GM19328 (cell line): ENCODE results near the gene DNAJC30.

Experiments
- ATAC-seq: cut with Tn5 transposase; IDR thresholded peaks from one replicate; pipeline ENCODE4 v1.9.1; 2021; ENCODE audit warnings: mild to moderate bottlenecking, moderate library complexity; ENCODE audit not compliant: unreplicated experiment

DNAJC30 gene

DNA sequence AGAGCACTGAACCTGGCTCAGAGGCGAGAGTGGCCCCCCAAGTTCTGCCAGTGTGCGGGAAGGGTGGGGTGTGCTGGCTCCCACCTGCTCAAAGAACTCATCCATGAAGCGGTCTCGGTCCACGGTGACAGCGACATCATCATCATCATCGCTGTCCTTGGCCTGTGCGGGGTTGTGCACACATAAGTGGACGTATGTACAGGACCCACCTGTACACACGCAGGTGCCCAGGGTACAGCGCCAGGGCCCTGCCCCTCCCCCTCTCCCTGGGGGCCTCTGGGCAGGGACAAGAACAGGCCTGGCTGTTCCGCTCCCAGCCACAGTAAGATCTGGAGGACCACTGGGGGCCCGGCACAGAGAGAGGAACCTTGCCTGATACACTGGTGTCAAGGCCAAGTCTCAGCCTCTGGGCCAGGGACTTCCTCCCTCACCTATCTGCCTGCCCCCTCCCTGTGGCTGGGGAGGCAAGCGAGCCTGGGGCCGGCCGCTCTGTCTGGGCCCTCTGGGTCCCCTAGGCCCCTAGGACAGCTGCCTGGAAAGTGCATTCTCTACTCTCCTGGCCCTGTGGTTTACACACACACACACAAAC lies 25.8 kb upstream of the DNAJC30 start:
- ATAC-seq, result no peak

DNA sequence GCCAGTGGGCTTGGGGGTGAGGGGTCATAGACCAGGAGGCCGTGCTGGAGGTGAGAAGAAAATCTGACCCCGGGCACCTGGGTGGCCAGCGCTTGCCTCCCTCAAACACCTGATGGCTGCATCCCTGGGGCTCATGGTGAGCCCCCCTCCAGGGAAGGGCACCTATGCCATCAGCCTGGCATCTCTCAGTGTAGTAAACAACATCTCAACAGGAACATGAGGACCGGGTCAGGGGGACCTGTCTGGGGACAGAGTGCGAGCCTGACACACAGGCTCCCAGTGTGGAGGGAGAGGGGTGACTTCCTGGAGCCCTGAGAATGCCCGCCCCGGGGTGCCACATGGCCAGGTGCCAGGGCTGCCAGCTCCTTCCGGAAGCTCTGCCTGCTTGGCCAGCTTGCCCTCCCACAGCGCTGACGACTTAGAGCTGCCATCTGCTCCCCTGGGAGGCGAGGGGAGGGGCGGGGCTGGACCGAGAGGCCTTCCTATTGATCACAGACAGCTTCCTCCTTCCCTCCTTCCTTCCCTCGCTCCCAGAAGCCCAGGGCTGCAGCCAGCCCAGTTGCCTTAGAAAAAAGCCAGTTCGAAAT lies 23.9 kb upstream of the DNAJC30 start:
- no peak for ATAC-seq

DNA sequence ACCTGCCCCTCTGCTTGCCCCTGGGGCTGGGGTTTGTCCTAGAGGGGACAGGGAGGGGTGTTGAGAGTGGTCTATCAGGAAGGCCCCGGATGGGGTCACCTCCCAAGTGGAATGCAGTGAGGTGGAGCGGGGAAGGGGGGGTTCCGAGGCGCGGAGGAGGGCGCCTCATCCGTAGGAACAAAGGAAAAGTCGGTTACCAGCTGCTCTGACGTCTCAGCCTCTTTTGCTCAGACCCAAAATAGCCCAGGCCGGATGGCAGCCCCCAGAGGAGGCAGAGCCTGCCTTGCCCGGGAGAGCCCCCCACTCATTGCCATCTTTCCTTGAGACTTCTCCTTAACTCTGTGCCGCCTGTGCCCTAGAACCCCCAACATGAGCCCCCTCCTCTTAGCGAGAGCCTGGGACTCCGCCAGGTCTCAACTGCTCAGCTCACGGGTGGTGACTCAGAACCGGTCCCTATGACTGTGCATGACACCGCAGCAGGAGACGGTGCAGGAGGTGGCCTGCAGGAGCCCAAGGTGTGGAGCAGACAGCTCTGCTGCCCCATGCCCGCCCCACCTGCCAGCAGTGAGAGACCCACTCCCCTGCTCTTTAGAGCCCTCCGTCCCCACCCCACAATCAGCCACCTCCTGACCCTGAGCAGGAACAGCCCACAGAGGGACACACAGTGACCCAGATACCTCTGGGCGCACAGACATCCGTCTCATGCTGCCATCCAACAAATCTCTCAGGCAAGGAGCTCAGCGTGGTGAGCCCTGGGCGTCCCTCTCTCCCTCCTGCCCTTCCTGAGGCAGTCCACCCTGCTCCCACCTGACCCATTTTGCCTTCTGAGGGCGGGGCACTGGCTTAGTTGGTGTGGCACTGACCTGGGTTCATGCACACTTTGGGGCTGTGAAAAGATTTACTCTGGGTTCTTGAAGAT lies 23.1 kb upstream of the DNAJC30 start:
- no peak for ATAC-seq

DNA sequence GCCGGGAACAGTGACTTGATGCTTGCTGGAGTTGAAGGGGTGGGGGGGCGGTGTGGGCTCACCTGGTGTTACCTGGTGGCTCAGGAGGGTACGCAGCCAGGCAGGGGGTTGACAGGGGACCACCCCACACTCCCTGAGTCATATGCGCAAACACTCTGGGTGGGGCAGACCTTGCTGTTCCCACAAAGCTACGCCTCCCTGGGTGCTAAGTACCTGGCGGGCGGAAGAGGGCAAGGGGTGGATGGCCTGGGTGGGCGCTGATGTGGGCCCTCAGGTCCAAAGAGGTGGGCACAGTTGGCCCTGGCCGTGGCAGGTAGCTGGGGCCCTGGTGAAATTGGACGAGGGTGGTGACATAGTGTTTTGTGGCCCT lies 22.3 kb upstream of the DNAJC30 start:
- no peak for ATAC-seq

DNA sequence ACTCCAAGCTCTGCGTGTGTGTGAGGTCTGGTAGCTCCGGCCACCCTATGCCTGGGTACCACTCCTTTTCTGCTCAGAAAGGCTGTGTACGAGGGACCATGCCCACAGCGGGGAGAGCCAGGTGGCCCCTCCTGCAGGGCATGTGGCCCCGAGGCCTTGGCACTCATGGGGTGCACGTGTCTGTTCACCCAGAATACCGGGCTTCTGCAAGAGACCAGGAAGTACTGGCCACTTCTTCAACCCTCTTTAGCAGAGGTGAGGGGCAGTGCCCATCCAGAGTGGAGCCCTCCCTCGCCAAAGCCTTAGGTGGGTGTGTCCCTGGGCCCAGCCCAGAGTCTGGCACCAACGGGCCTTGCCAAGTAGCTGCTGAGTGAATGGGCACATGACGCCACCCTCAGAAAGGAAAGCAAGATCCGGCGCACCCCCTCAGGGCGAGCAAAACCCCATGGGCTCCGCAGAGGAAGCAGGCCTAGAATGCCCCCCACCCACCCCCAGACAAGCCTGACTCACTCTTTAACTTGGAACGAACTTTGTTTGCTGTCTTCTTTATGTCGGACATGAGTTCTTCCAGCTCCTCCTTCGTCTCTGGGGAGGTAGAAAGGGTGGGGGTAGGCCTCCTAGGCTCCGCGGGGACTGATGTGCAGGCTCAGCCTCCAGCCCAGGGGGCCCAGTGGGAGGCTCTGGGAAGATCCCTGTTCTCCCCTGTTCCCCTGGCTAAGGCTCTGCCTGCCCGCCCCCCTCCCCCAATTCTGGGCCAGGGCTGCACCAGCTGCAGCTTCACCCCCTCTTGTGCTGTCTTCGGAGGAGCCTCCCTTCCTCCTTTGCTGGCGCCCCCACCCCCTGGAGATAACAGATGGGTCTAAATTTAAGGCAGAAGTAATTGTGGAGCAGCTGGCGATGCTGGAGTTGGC lies 21.6 kb upstream of the DNAJC30 start:
- ATAC-seq, result no peak

DNA sequence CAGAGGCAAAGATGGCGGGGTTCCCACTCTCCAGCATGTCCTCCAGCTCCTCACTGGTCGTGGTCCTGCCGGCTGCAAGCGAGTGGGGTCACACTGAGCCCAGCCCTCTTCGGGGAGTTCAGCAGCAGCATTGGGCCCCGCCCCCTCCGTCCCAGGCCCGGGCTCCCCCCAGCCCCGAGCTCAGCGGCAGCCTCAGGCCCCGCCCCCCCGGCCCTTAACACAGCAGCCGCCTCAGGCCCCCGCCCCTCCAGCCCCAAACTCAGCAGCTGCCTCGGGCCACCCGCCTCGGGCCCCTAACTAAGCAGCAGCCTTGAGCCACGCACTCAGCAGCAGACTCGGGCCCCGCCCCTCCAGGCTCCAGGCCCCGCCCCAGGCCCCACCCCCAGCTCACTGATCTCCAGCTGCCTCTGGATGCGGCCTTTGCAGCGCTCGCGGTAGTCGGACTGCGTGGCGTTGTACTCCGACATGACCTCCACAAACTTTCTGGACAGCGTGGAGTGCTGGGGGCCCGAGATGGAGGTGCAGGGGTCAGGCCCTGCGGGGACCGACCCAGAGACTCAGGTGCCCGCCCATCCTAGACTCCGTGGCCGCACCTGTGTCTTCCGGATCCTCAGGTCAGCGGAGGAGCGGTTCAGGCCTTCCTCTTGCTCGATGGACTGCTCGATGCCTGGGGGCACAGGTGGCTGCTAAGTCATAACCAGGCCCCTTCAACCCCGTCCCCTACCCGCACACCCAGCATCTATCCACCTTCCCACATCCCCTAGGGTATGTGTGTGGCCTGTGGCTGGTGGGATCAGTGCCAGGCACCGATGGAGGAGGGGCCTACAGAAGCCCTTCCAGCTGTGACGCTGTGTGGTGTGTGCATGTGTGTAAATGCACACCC lies 20.7 kb upstream of the DNAJC30 start:
- no peak for ATAC-seq

DNA sequence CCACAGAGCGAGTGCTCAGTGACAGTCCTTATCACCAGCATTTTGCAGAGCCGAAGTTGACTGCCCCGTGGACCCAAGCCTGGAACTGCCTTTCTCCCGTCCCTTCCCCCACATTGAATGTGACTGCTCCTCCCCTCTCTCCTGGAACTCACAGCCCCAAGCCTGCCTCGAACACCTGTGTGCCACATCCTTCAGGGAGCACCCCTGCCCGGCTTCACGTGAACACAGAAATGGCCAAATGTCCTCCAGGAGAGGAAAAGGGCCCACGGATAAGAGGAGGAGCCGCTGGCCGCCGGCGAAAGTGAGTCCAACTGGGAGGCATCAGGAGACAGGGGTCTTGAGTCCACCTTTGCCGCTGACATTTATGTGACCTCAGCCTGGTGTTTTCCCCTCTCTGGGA lies 20.0 kb upstream of the DNAJC30 start:
- no peak for ATAC-seq

DNA sequence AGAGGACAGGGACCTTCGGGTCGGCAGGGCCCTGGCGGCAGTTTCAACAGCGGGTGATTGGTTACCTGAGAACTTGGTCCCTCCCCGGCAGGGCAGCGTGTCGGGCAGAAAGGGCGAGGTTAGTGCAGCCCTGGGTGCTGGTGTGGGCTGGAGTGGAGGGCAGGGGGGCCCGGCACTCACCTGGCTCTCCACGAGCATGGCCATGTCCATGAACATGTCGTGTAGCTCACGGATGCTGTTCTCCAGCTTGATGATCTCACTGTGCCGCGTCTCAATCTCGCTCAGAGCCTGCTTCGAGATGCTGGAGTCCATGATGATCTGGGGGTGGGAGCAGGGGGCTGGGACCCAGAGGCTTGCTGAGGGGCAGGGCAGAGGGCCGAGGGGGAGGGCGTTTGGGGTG lies 19.4 kb upstream of the DNAJC30 start:
- no peak for ATAC-seq

DNA sequence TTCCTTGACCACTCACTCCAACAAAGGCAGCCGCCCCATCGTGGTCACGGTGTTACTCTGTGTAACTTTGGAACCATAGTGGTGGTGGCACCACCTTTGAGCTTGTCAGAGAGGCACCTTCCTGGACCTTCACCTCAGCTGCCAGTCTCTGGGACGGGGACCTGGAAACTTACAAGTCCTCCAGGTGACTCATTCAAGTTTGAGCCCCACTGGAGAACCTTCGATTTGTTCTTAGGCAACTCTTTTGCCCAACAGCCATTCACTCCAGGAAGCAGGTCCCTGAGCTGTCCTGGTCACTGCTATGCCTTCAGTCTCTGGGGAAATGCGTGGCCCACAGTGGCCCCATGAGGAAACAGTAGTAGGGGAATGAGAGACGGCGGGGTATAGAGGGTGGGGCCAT lies 19.0 kb upstream of the DNAJC30 start:
- no peak for ATAC-seq

DNA sequence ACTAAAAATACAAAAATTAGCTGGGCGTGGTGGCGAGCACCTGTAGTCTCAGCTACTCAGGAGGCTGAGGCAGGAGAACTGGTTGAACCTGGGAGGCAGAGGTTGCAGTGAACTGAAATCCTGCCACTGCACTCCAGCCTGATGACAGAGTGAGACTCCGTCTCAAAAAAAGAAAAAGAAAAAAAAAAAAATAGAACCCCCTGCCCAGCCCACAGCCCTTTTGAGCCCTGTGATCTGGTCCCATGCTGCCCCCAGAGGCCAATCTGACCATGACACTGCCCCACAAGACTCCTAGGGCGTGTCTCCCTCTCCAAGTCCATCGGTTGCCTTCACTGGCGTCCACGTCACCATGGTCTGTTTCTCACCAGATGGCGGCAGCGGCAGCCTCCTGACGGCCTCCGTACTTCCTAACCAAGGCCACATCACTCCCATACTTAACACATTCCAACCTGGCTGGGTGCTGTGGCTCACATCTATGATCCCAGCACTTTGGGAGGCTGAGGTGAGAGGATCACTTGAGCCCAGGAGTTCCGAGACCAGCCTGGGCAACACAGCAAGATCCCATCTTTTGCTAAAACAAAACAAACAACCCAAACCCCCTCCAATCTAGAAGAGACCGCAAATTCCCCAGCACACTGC lies 18.2 kb upstream of the DNAJC30 start:
- no peak for ATAC-seq

DNA sequence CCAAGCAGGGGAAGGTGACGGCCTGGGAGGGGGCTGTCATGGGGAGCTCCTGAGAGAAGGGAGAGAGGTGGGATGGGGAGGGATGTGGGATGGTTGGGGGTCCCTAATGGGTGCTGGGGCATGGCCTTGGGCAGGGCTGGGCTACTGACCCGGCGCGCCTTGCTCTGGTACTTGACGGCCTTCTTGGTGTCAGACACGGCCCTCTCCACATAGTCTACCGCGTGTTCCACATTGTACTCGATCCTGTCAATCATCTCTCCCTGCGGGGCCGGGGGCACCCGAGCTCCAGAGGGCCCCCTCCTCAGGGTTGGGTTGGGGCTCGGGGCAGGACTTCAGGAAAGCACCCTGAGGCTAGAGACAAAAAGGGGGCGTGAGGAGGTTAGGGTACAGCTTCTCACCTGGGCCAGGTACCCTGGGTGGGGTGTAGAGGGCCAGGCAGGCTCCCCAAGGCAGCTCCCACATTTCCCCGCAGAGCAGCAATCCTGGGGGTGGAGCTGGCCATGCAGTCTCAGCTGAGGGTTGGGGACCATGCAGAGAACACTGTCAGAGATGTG lies 17.4 kb upstream of the DNAJC30 start:
- ATAC-seq, result no peak

DNA sequence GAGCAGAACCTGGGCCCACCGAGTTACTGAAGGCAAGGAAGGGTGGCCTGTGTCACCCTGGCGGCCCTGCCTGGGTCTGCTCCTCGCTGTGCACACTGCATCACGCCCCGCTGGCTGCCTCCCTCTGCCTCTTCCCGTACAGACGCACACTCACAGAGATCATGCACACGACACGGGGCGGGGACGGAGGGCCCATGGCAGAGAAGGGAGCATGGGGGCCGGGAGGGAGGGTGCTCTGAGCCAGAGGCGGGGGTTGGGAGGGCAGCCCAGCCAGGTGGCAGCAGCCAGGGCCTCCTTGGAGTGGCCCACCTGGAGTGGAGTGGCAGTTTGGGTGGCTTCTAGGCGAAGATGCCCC lies 16.8 kb upstream of the DNAJC30 start:
- ATAC-seq, result no peak

DNA sequence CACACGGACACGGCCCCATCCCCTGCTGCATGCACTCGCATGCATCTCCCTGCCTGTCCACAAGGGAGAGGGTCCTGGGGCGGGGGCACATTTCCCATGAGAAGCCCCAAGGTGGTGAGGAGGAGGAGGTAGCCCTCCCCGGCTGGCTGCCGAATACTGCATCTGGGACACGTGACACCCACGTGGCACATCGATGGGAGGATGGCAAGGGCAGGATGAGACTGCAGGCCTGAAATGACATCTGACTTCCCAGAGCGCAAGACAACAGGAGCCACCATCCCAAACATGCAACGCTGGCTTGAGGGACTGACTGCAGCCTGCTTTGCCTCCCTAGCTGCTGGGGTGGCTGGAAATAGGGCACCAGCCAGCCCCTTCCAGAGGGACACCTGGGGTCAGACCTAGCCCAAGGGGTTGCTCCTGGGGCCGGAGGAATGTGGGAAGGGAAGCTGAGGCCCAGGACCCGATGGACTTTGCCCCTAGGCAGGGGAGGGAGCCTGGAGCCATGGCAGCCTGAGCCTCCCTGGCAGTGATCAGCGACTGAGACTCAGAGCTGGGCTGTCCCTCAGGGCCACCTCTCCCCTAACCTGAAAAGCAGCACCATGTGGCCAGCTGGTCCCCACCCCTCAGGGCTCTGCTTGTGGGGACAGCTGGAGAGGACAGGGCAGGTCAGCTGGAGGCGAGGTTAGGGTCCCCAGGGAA lies 16.3 kb upstream of the DNAJC30 start:
- ATAC-seq, result no peak

DNA sequence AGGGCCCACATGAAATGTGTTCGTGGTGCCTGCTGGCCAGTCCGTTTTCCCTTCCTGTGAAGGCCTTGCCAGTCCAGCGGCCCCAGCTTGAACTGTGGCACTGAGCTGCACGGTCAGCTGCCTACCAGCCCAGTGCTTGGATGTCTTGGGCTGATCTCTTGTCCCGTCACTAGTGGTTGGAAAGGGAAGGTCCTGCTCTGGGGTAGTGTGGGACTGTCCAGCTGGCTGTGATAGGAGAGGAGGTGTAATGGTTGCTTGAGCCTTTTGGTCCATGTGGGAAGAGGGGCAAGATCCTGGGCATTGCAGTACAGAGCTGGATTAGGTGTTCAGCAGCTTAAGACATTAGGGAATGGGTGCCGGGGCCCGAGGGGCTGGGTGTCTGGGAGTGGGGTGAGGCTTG lies 15.2 kb upstream of the DNAJC30 start:
- ATAC-seq, result no peak

DNA sequence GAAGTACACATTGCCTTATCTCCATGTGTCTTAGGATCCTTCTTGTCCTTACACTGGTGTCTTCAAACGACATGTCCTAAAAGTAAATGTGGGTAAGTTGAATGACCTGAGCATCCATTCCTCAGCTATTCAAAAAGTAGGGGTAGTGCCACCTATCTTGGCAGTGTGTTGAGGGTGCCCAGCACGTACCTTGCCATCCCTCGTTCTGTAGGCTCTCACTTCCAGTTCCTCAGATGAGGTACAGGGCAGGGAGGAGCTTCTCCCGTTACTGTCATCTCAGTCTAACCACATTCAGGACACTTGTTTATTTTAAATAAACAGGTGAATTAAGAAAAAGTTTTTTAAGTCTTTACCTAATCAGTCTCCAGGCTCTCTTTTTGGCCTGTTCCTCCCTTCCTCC lies 13.1 kb upstream of the DNAJC30 start:
- ATAC-seq, result no peak

DNA sequence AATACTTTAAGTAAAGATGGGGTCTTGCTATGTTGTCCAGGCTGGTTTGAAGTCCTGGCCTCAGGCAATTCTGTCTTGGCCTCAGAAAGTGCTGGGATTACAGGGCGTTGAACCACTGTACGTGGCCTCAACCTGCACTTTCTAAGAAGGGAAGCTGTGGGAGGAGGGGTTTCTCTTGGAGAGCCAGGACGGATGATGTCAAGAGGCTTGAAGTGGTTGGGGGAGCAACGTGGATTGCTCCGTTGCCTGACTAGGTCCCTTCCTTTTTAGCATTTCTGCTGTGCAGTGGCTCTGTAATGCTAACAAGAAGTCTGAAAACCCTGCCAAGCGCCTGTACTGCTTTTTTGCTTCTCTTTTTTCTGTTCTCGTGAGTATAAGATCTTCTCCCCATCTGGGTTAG lies 7.4 kb upstream of the DNAJC30 start:
- no peak for ATAC-seq

DNA sequence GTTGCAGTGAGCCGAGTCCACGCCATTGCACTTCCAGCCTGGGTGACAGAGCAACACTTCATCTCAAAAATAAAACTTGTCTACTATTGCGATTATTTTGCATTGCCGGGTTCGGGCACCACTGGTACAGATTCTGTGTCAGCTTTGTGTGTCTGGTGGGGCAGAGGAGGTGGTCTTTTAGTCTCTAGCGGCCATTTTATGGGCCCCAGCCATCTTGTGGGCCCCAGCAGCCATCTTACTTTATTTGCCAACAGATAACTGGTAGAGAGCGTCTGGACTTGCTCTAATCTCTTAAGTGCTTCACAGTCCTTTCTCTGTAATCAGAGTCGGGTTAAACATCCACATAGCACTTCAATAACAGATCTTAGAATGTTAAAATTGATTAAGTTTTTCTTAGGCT lies 5.0 kb upstream of the DNAJC30 start:
- ATAC-seq, result no peak

DNA sequence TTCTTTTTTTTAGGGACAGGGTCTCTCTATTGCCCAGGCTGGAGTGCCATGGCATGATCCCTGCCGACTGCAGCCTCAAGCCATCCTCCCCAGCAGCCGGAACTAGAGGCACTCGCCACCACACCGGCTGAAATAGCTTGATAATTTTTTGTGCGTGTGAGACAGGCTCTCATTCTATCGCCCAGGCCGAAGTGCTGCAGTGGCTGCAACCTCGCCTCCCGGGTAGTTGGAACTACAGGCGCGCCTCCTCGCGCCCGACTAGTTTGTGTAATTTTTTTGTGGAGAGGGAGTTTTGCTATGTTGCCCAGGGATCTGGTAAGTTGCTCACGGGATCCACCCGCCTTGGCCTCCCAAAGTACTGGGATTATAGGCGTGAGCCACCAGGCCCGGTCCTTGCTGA lies 2.1 kb upstream of the DNAJC30 start:
- ATAC-seq, result no peak
